Erythroblast (primary cell): ENCODE data around the gene CLEC18C.
"Not testable (repeated sequence)": the region's sequence is repeated elsewhere in the genome, so short reads cannot be mapped to it uniquely, and the experiment has no call there.

ENCODE experiments used
- GATA1 ChIP-seq: IDR thresholded peaks from 2 replicates; pipeline ENCODE4 v1.6.1; 2011; ENCODE audit warnings: low read depth, mild to moderate bottlenecking, control low read depth, low read length, moderate library complexity
- POLR2A ChIP-seq: IDR thresholded peaks from 2 replicates; pipeline ENCODE4 v1.6.1; 2011; ENCODE audit warnings: mild to moderate bottlenecking, low read length

DNA sequence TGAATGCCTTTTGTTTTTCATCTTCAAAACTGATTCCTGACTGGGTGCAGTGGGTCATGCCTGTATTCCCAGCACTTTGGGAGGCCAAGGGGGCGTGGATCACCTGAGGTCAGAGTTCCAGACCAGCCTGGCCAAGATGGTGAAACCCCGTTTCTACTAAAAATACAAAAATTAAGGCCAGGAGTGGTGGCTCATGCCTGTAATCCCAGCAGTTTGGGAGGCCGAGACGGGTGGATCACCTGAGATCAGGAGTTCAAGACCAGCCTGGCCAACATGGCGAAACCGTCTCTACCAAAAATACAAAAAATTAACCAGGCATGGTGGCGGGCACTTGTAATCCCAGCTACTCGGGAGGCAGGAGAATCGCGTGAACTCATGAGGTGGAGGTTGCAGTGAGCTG, 30.8 kb upstream of the CLEC18C start:
- TF ChIP-seq POLR2A, GATA1: not testable (repeated sequence)
